Activated CD4-positive, alpha-beta T cell treated with anti-CD3 and anti-CD28 coated beads, Interleukin-2, amount 10 ng/mL, durations not matched to agents 7 days and 5 days (primary cell): ENCODE data around the gene PTPRM. TPM values are rescaled to one million over a fixed set of nuclear protein-coding genes. Genes with fewer than 3 reads are reported as not detected.

ENCODE experiments used
- CTCF ChIA-PET: fragments of 350-600 bp; sonication (Branson Sonifier 250); formaldehyde crosslinking; loops from one replicate; lab custom pipeline; 2021; ENCODE audit warnings: antibody characterized with exemption; lab: Charles Lee
- POLR2A ChIA-PET: fragments of 350-600 bp; sonication (Branson Sonifier 250); formaldehyde crosslinking; loops from one replicate; lab custom pipeline; 2021; ENCODE audit warnings: antibody characterized with exemption; lab: Charles Lee
- DNase-seq: peaks from one replicate; pipeline ENCODE4 v3.0.0-alpha.2; 2020
- H3K27ac Mint-ChIP-seq: one replicate; pipeline ENCODE4 v1.8.0; 2021; ENCODE audit warnings: mild to moderate bottlenecking, moderate library complexity, mixed read lengths
- H3K27me3 Mint-ChIP-seq: one replicate; pipeline ENCODE4 v1.8.0; 2021; ENCODE audit warnings: mixed read lengths
- H3K36me3 Mint-ChIP-seq: one replicate; pipeline ENCODE4 v1.8.0; 2021; ENCODE audit warnings: low read depth, mixed read lengths
- H3K4me1 Mint-ChIP-seq: one replicate; pipeline ENCODE4 v1.8.0; 2021; ENCODE audit warnings: mixed read lengths
- H3K4me3 Mint-ChIP-seq: one replicate; pipeline ENCODE4 v1.8.0; 2021; ENCODE audit warnings: mild to moderate bottlenecking, moderate library complexity, mixed read lengths
- H3K9me3 Mint-ChIP-seq: one replicate; pipeline ENCODE4 v1.8.0; 2021; ENCODE audit warnings: mixed read lengths
- total RNA-seq, 2 experiments: library from RNA; stranded (reverse); gene quantifications; one replicate each; pipeline ENCODE4 v1.2.3, GENCODE V29; 2021

Gene PTPRM
- total RNA-seq, 2 experiments from 2014 or later: 5.1 to 10.5 TPM

GRCh38 chr18:8337211-8337610 lies 770.1 kb downstream of the PTPRM start:
- no peaks in the 10 kb centered on the region for H3K4me1 Mint-ChIP-seq
- no peak for DNase-seq
- no peaks in the 10 kb centered on the region for H3K36me3 Mint-ChIP-seq
- CTCF ChIA-PET: no interaction called here
- no peak overlapping the region for H3K27ac Mint-ChIP-seq
- no peaks in the 10 kb centered on the region for H3K9me3 Mint-ChIP-seq
- POLR2A ChIA-PET: no interaction called here
- H3K27me3 Mint-ChIP-seq: no peaks in the 10 kb centered on the region
- no peak overlapping the region for H3K4me3 Mint-ChIP-seq

GRCh38 chr18:8339210-8339609 lies 772.1 kb downstream of the PTPRM start:
- ChIA-PET POLR2A (no interaction called here), CTCF (no interaction called here)
- no peak overlapping the region for H3K4me3 Mint-ChIP-seq
- H3K9me3 Mint-ChIP-seq: no peaks in the 10 kb centered on the region
- H3K36me3 Mint-ChIP-seq: no peaks in the 10 kb centered on the region
- no peak overlapping the region for H3K27ac Mint-ChIP-seq
- H3K27me3 Mint-ChIP-seq: no peaks in the 10 kb centered on the region
- no peak for DNase-seq
- H3K4me1 Mint-ChIP-seq: no peaks in the 10 kb centered on the region

GRCh38 chr18:8339952-8340351 lies 772.8 kb downstream of the PTPRM start:
- no peak for DNase-seq
- Mint-ChIP-seq H3K27me3 (no peaks in the 10 kb centered on the region), H3K4me3 (no peak overlapping the region), H3K27ac (no peak overlapping the region), H3K36me3 (no peaks in the 10 kb centered on the region), H3K4me1 (no peaks in the 10 kb centered on the region), H3K9me3 (no peaks in the 10 kb centered on the region)
- ChIA-PET POLR2A (no interaction called here), CTCF (no interaction called here)

- Mint-ChIP-seq H3K4me1 (no peaks in the 10 kb centered on the region), H3K27me3 (no peaks in the 10 kb centered on the region), H3K36me3 (no peaks in the 10 kb centered on the region), H3K9me3 (no peaks in the 10 kb centered on the region), H3K4me3 (no peak overlapping the region), H3K27ac (no peak overlapping the region)
- no peak for DNase-seq
- CTCF ChIA-PET: no interaction called here
- POLR2A ChIA-PET: no interaction called here
These were observed 774.5 kb downstream of the PTPRM start for GRCh38 chr18:8341481-8342230.

- no peak for DNase-seq
- no peak overlapping the region for H3K27ac Mint-ChIP-seq
- no peak overlapping the region for H3K4me3 Mint-ChIP-seq
- no peaks in the 10 kb centered on the region for H3K9me3 Mint-ChIP-seq
- no peaks in the 10 kb centered on the region for H3K4me1 Mint-ChIP-seq
- ChIA-PET CTCF (no interaction called here), POLR2A (no interaction called here)
- no peaks in the 10 kb centered on the region for H3K36me3 Mint-ChIP-seq
- H3K27me3 Mint-ChIP-seq: no peaks in the 10 kb centered on the region
These were observed 781.1 kb downstream of the PTPRM start for GRCh38 chr18:8348051-8348720.

GRCh38 chr18:8349608-8350323 lies 782.6 kb downstream of the PTPRM start:
- H3K27ac Mint-ChIP-seq: no peak overlapping the region
- POLR2A ChIA-PET: no interaction called here

GRCh38 chr18:8350628-8351027 lies 783.5 kb downstream of the PTPRM start:
- H3K27me3 Mint-ChIP-seq: no peaks in the 10 kb centered on the region
- no peak overlapping the region for H3K27ac Mint-ChIP-seq
- no peaks in the 10 kb centered on the region for H3K4me1 Mint-ChIP-seq
- H3K9me3 Mint-ChIP-seq: no peaks in the 10 kb centered on the region
- ChIA-PET POLR2A (no interaction called here), CTCF (no interaction called here)
- no peaks in the 10 kb centered on the region for H3K36me3 Mint-ChIP-seq
- DNase-seq: no peak
- no peak overlapping the region for H3K4me3 Mint-ChIP-seq

More at GRCh38 chr18:8349608-8350323, 782.6 kb downstream of the PTPRM start:
- Mint-ChIP-seq H3K4me3 (no peak overlapping the region), H3K36me3 (no peaks in the 10 kb centered on the region), H3K4me1 (no peaks in the 10 kb centered on the region), H3K9me3 (no peaks in the 10 kb centered on the region), H3K27me3 (no peaks in the 10 kb centered on the region)
- DNase-seq: no peak
- CTCF ChIA-PET: interaction anchor here (0.7 kb wide), 1 partner anchor 9 kb away, joined by 3 read pairs; no protein-coding TSS in a partner anchor

GRCh38 chr18:8351161-8351560 lies 784.0 kb downstream of the PTPRM start:
- ChIA-PET POLR2A (no interaction called here), CTCF (no interaction called here)
- no peak overlapping the region for H3K27ac Mint-ChIP-seq
- no peak overlapping the region for H3K4me3 Mint-ChIP-seq
- no peaks in the 10 kb centered on the region for H3K27me3 Mint-ChIP-seq
- H3K9me3 Mint-ChIP-seq: no peaks in the 10 kb centered on the region
- DNase-seq: no peak
- H3K4me1 Mint-ChIP-seq: no peaks in the 10 kb centered on the region
- H3K36me3 Mint-ChIP-seq: no peaks in the 10 kb centered on the region

- H3K4me1 Mint-ChIP-seq: no peaks in the 10 kb centered on the region
- no peak for DNase-seq
- no peak overlapping the region for H3K27ac Mint-ChIP-seq
- H3K27me3 Mint-ChIP-seq: no peaks in the 10 kb centered on the region
- H3K36me3 Mint-ChIP-seq: no peaks in the 10 kb centered on the region
- ChIA-PET POLR2A (no interaction called here), CTCF (interaction anchor here (0.6 kb wide), 1 partner anchor 327 kb away, joined by 3 read pairs; no protein-coding TSS in a partner anchor)
- H3K9me3 Mint-ChIP-seq: no peaks in the 10 kb centered on the region
- H3K4me3 Mint-ChIP-seq: no peak overlapping the region
These were observed 787.2 kb downstream of the PTPRM start for GRCh38 chr18:8354304-8354703.

- ChIA-PET CTCF (no interaction called here), POLR2A (no interaction called here)
- no peak for DNase-seq
- no peaks in the 10 kb centered on the region for H3K4me1 Mint-ChIP-seq
- no peaks in the 10 kb centered on the region for H3K27me3 Mint-ChIP-seq
- H3K4me3 Mint-ChIP-seq: no peak overlapping the region
- no peak overlapping the region for H3K27ac Mint-ChIP-seq
- H3K36me3 Mint-ChIP-seq: no peaks in the 10 kb centered on the region
- H3K9me3 Mint-ChIP-seq: no peaks in the 10 kb centered on the region
These were observed 788.9 kb downstream of the PTPRM start for GRCh38 chr18:8356001-8356400.

- ChIA-PET CTCF (no interaction called here), POLR2A (no interaction called here)
- no peaks in the 10 kb centered on the region for H3K36me3 Mint-ChIP-seq
- no peaks in the 10 kb centered on the region for H3K27me3 Mint-ChIP-seq
- DNase-seq: no peak
- H3K27ac Mint-ChIP-seq: no peak overlapping the region
- H3K9me3 Mint-ChIP-seq: no peaks in the 10 kb centered on the region
- H3K4me3 Mint-ChIP-seq: no peak overlapping the region
- H3K4me1 Mint-ChIP-seq: no peaks in the 10 kb centered on the region
These were observed 790.2 kb downstream of the PTPRM start for GRCh38 chr18:8357320-8357719.

- Mint-ChIP-seq H3K4me1 (no peaks in the 10 kb centered on the region), H3K27ac (no peak overlapping the region), H3K4me3 (no peak overlapping the region), H3K36me3 (no peaks in the 10 kb centered on the region), H3K27me3 (no peaks in the 10 kb centered on the region), H3K9me3 (no peaks in the 10 kb centered on the region)
- POLR2A ChIA-PET: no interaction called here
- CTCF ChIA-PET: no interaction called here
- DNase-seq: no peak
These were observed 791.1 kb downstream of the PTPRM start for GRCh38 chr18:8358033-8358765.

GRCh38 chr18:8359076-8359475 lies 792.0 kb downstream of the PTPRM start:
- Mint-ChIP-seq H3K4me1 (no peaks in the 10 kb centered on the region), H3K36me3 (no peaks in the 10 kb centered on the region), H3K27ac (no peak overlapping the region), H3K4me3 (no peak overlapping the region), H3K9me3 (no peaks in the 10 kb centered on the region), H3K27me3 (no peaks in the 10 kb centered on the region)
- ChIA-PET POLR2A (no interaction called here), CTCF (no interaction called here)
- no peak for DNase-seq
